ENCODE measurements around the gene FAIM. TPM values are rescaled to one million over a fixed set of nuclear protein-coding genes. Genes with fewer than 3 reads are reported as not detected.

FAIM gene
- total RNA-seq, 2 experiments from 2014 or later, result 6.0 TPM

DNA sequence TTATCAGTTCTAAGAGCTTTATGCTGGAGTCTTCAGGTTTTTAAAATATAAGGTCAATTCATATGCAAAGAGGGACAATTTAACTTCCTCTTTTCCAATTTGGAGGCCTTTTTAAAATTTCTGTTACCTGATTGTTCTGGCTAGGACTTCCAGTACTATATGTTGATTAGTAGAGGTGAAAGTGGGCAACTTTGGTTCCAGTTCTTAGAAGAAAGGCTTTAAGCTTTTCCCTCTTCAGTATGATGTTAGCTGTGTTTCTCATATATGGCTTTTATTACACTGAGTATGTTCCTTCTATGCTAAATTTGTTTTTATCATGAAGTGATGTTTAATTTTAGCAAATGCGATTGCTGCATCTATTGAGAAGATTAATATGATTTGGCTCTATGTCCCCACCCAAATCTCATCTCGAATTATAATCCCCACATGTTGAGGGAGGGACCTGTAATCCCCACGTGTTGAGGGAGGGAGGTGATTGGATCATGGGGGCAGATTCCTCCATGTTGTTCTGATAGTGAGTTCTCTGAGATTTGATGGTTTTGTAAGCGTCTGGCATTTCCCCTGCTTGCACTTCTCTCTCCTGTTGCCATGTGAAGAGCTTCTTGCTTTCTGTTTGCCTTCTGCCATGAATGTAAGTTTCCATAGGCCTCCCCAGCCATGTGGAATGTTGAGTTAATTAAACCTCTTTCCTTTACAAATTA, 33.8 kb downstream of the FAIM start:
- Mint-ChIP-seq H3K4me1 (ENCODE audit: low read depth) (no peaks in the 10 kb centered on the region), H3K36me3 (ENCODE audit: low read depth) (peaks cover 3% of the 10 kb centered on the region), H3K4me3 (no peak overlapping the region), H3K27me3 (no peaks in the 10 kb centered on the region), H3K27ac (no peak overlapping the region), H3K9me3 (peaks cover 47% of the 10 kb centered on the region)
- ChIA-PET CTCF (interaction anchor here (0.7 to 1.2 kb wide), 2 partner anchors 24 to 273 kb away, joined by 3 to 6 read pairs; no protein-coding TSS in a partner anchor), POLR2A (interaction anchor here (1.2 kb wide), 1 partner anchor 10 kb away, joined by 3 read pairs; no protein-coding TSS in a partner anchor)
- ATAC-seq (no peak), DNase-seq (no peak)
- TF ChIP-seq CTCF (IDR thresholded peaks at IDR 0.05), result no peak
- intact Hi-C loops (cut with micrococcal nuclease), result no loop called here

- Mint-ChIP-seq H3K27me3 (no peaks in the 10 kb centered on the region), H3K27ac (no peak overlapping the region), H3K4me1 (ENCODE audit: low read depth) (no peaks in the 10 kb centered on the region), H3K36me3 (ENCODE audit: low read depth) (peaks cover 6% of the 10 kb centered on the region), H3K4me3 (no peak overlapping the region), H3K9me3 (peaks cover 50% of the 10 kb centered on the region)
- TF ChIP-seq CTCF (IDR thresholded peaks at IDR 0.05), result no peak
- POLR2A ChIA-PET, result no interaction called here
- DNase-seq, result no peak
- ATAC-seq, result no peak
- intact Hi-C loops (cut with micrococcal nuclease), result no loop called here
- CTCF ChIA-PET, result interaction anchor here (0.7 kb wide), 1 partner anchor 24 kb away, joined by 3 read pairs; no protein-coding TSS in a partner anchor
Observed at GRCh38 chr3:138642927-138643253, 34.3 kb downstream of the FAIM start.

- H3K36me3 Mint-ChIP-seq (ENCODE audit: low read depth), result peaks cover 23% of the 10 kb centered on the region
- H3K4me3 Mint-ChIP-seq, result no peak overlapping the region
- DNase-seq (no peak), ATAC-seq (no peak)
- ChIA-PET CTCF (no interaction called here), POLR2A (no interaction called here)
- H3K27me3 Mint-ChIP-seq, result no peaks in the 10 kb centered on the region
- H3K9me3 Mint-ChIP-seq, result peaks cover 55% of the 10 kb centered on the region
- intact Hi-C loops (cut with micrococcal nuclease), result no loop called here
- no peak overlapping the region for H3K27ac Mint-ChIP-seq
- no peak for TF ChIP-seq CTCF (IDR thresholded peaks at IDR 0.05)
- H3K4me1 Mint-ChIP-seq (ENCODE audit: low read depth), result no peaks in the 10 kb centered on the region
Observed at GRCh38 chr3:138646008-138646407, 37.4 kb downstream of the FAIM start.

DNA sequence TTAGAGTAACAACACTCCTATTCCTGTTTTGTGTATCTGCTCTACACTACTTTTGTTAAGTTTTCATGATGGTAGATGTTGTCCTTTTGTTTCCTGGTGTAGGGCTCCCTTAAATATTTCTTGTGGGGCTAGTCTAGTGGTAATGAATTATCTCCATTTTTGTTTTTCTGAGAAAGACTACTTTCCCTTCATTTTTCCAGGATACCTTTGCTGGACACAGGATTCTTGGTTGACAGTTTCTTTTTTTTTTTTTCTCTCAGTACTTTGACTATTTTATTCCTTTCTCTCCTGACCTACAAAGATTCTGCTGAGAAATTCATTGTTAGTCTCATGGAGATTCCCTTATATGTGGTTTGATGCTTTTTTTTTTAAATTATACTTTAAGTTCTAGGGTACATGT, 37.9 kb downstream of the FAIM start:
- Mint-ChIP-seq H3K36me3 (ENCODE audit: low read depth) (peaks cover 27% of the 10 kb centered on the region), H3K27me3 (no peaks in the 10 kb centered on the region), H3K27ac (no peak overlapping the region), H3K9me3 (peaks cover 55% of the 10 kb centered on the region), H3K4me3 (no peak overlapping the region), H3K4me1 (ENCODE audit: low read depth) (no peaks in the 10 kb centered on the region)
- ChIA-PET CTCF (no interaction called here), POLR2A (no interaction called here)
- ATAC-seq (no peak), DNase-seq (no peak)
- no peak for TF ChIP-seq CTCF (IDR thresholded peaks at IDR 0.05)
- intact Hi-C loops (cut with micrococcal nuclease), result no loop called here

- no peaks in the 10 kb centered on the region for H3K4me1 Mint-ChIP-seq (ENCODE audit: low read depth)
- ChIA-PET POLR2A (no interaction called here), CTCF (no interaction called here)
- H3K27ac Mint-ChIP-seq, result no peak overlapping the region
- DNase-seq, result no peak
- no peak overlapping the region for H3K4me3 Mint-ChIP-seq
- intact Hi-C loops (cut with micrococcal nuclease), result no loop called here
- TF ChIP-seq CTCF (IDR thresholded peaks at IDR 0.05), result no peak
- H3K27me3 Mint-ChIP-seq, result no peaks in the 10 kb centered on the region
- peaks cover 41% of the 10 kb centered on the region for H3K36me3 Mint-ChIP-seq (ENCODE audit: low read depth)
- ATAC-seq, result no peak
- peaks cover 40% of the 10 kb centered on the region for H3K9me3 Mint-ChIP-seq
Observed at GRCh38 chr3:138649134-138649533, 40.6 kb downstream of the FAIM start.

All from activated CD8-positive, alpha-beta T cell treated with anti-CD3 and anti-CD28 coated beads for 36 hours (primary cell).